Activated CD8-positive, alpha-beta memory T cell treated with anti-CD3 and anti-CD28 coated beads for 48 hours (primary cell): Measurements from ENCODE around the gene CCT8L2.
"Not testable (repeated sequence)": the region's sequence is repeated elsewhere in the genome, so short reads cannot be mapped to it uniquely, and the experiment has no call there.

Experiments
- DNase-seq, 3 experiments: peaks; one replicate each; pipeline ENCODE4 v3.0.0-alpha.2; 2020; ENCODE audit warnings: low read depth in 2 of 3, low spot score in 2 of 3

Gene CCT8L2

DNA sequence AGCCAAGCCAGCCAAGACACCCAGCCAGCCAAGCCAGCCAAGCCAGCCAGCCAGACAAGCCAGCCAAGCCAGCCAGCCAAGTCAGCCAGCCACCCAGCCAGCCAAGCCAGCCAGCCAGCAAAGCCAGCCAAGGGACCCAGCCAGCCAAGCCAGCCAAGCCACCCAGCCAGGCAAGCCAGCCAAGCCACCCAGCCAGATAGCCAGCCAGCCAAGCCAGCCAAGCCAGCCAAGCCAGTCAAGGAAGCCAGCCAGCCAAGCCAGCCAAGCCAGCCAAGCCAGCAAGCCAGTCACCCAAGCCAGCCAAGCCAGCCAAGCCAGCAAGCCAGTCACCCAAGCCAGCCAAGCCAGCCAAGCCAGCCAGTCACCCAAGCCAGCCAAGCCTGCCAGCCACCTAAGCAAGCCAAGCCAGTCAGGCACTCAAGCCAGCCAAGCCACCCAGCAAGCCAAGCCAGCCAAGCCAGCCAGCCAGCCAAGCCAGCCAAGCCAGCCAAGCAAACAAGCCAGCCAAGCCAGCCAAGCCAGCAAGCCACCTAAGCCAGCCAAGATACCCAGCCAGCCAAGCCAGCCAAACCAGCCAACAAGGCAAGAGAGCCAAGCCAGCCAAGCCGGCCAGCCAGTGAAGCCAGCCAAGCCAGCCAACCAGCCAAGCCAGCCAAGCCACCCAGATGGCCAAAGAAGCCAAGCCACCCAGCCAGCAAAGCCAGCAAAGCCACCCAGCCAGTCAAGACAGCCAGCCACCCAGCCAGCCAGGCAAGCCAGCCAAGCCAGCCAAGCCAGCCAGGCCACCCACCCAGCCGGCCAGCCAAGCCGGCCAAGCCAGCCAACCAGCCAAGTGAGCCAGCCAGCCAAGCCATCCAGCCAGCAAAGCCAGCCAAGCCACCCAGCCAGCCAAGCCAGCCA lies 33.3 kb downstream of the CCT8L2 start:
- DNase-seq: no peak

DNA sequence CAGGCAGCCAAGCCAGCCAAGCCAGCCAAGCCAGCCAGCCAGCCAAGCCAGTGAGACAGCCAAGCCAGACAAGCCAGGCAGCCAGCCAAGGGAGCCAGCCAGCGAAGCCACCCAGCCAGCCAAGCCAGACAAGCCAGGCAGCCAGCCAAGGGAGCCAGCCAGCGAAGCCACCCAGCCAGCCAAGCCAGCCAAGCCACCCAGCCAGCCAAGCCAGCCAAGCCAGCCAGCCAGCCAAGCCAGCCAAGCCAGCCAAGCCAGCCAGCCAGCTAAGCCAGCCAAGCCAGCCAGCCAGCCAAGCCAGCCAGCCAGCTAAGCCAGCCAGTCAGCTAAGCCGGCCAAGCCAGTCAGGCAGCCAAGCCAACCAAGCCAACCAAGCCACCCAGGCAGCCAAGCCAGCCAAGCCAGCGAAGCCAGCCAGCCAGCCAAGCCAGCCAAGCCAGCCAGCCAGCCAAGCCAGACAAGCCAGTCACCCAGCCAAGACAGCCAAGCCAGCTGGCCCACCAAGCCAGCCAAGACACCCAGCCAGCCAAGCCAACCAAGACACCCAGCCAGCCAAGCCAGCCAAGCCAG lies 34.1 kb downstream of the CCT8L2 start:
- DNase-seq: not testable (repeated sequence)

DNA sequence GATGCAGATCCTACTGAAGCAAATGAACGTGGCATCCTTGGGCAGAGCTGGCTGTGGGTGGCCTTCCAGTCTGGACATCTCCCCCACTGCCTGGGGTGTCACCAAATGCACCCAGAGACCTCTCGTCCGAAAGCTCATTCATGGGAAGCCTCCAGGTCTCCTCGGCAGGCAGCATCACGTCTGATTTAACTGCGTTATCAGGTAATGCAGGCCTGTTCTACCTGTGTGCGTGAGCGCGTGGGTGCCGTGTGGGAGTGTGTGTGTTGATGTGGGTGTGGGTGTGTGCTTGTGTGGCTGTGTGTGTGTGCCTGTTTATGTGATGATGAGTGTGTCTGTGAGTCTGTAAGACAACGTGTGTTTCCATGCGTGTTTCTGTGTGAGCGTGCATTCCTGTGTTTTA lies 35.1 kb downstream of the CCT8L2 start:
- DNase-seq: not testable (repeated sequence)

DNA sequence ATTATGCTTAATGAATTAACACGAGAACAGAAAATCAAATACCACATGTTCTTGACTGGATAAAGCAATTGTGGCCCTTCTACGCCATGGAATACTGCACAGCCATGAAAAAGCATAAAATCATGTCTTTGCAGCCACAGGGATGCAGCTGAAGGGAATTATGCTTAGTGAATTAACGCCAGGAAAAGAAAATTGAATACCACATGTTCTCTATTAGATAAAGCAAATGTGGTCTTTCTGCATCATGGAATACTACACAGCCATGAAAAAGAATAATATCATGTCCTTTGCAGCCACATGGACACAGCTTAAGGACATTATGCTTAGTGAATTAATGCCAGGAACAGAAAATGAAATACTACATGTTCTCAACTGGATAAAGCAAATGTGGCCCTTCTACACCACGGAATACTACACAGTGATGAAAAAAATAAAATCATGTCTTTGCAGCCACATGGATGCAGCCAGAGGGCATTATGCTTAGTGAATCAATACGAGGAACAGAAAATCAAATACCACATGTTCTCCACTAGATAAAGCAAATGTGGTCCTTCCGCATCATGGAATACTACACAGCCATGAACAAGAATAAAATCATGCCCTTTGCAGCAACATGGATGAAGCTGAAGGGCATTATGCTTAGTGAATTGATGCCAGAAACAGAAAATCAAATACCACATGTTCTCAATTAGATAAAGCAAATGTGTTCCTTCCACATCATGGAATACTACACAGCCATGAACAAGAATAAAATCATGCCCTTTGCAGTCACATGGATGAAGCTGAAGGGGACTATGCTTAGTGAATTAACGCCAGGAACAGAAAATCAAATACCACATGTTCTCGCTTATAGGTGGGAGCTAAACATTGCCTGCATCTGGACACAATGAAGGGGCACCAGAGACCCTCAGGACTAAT lies 37.3 kb downstream of the CCT8L2 start:
- DNase-seq: not testable (repeated sequence)

DNA sequence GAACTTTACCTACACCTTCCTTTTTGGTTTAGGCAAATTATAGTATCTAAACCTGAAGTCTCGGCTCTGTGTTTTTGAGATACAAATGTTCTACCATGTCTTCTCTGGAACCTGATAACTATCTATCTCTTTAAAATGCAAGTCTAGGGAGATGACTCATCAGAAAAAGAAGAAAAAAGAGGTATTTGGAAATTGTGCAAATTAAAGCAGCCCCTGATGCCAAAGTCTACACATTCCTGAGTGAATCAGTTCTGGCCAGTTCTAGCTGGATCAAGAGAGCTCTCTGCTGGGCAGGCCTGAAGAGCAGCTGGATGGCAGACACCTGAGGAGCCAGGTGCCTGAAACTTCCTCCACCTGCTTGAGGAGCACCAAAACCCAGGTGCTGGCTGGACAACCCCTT lies 49.3 kb downstream of the CCT8L2 start:
- not testable (repeated sequence) for DNase-seq
